Placental pericyte (primary cell): ENCODE data around the gene MISFA. TPM values are rescaled to one million over a fixed set of nuclear protein-coding genes. Genes with fewer than 3 reads are reported as not detected.

Experiments
- total RNA-seq: library from RNA; depleted of rRNA; stranded (reverse); fragments of >200 nt; gene quantifications from 2 replicates; pipeline ENCODE4 v1.2.3, GENCODE V29; 2012

The MISFA gene
- total RNA-seq, result 0.29 TPM in 1 of 2 replicates, not detected in the other

DNA sequence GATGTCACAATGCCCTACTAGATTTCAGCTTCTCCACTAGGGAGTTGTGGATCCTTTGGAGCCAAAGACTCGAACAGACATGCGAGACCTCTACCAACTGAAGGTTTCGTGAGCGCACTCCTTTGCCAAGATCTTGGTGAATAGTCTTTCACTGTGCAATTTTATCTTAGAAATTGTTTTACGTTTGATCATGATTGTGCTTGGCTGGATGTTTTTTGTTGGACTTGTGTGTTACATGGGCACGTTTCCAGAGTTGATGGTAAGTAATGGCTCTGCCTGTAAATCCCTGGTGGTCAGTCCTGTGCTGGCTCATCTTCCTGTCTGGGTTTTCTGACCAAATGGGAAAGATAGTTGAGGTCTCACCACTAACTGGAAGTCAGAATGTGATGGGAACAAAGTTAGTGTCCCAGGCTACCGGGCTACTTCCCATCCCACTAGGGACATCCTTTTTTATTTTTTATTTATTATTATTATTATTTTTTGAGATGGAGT is at the start of gene MISFA:
Gene MISFA (plus strand): TSS at position 51 of the 492 bp plus-strand sequence. CDS start 140 bp downstream, at position 191.

DNA sequence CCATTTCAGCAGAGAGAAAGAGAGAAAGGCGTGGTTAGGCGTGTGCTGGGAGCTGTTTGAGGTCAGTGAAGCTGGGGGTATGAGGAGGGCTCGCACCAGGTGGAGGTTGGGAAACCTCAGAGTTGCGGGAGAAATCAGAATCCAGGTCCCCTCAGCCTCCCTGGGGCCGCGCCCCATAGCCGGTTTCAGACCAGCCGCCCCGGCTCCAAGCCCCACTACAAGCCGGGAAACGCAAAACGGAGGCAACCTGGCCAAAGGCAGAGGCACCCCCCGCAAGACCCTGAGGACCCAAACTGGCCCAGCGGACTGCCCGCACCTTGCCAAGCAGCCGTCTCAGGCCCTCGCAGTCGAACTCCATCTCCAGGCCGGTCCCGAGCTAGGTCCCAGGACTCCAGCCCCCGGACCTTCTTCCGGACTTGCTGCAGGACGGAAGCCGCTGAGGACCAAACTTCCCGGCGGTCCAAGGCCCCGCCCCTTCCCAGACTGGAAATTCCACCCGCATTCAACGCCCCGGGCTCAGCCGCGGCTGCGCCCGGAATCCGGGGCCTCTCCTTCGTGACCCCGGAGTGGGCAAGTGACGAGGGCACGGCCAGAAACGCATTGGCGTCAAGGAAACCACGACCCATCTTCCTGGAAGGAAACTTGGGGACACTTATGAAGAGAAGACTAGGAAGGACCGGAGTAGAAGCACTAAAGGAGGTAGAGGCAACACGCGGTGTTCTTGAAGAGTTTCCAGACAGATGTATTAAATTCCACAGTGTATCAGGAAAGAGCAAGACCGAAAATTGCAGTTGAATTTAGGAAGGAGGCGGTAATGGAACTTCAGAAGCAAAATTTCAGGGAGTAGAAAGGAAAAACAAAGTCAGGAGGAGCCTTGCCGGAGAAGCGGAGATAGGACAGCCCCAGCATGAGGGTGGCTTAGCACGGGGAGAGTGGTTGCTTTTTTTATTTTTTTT is 11.0 kb upstream of the MISFA start, which contains the start of gene UEVLD:
Gene UEVLD (minus strand): TSS at position 438 of the 956 bp plus-strand sequence. CDS start 80 bp downstream, at position 358.

DNA sequence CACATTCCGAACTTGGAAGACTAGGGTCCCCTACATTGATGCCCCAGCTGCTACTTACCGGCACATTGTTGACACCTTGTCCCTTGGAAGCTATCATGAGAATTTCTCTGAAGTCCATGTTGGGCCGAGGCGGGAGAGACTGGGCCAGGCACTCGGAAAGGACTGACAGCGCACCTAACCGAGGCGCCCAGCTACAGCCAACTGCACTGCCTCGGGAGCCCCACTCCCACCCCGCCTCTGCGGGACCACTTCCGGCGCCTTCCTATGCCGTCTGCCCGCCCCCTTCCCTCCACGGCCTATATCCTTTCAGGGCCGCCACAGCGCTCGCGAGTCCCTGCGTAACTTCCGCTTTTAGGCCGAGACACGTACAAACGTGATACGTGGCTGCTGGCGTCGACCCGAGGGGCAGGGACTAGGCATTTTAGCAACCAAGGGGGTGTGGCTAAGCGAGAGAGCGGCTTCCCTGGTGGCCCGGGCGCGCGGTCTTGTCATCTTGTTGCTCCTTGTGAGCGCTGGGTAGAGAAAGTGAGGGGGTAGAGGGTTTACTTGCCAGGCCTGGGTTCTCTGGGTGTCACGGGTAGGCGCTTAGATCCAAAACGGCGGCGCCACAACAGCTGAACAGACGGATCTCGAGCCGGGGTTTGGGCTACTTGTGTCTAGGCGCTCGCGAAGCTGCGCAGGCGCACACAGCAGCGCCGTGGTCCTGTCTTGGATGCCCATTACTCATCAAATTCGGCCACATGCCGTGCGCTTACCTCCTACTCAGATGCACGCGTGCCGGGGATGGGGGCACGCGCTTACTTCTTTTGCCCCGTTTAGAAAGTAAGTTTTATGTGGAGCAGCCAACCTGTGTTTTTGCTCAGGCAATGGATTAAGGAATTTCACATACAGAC is 34.8 kb downstream of the MISFA start, which contains the start of gene SPTY2D1:
Gene SPTY2D1 (minus strand): TSS at position 203 of the 893 bp plus-strand sequence. CDS start 85 bp downstream, at position 118.

Other genes with a start within 250 kb of the MISFA start
- gene LDHA, start 205.2 kb upstream of the MISFA start, total RNA-seq, result 237 and 872 TPM in 2 replicates
- 0.22 TPM in 1 of 2 replicates, not detected in the other for gene LDHC, start 187.5 kb upstream of the MISFA start, total RNA-seq
- gene LDHAL6A, start 143.9 kb upstream of the MISFA start, total RNA-seq, result not detected in 2 replicates
- gene TSG101, start 72.8 kb upstream of the MISFA start, total RNA-seq, result 103 and 110 TPM in 2 replicates
- 21.0 and 39.1 TPM in 2 replicates for gene UEVLD, start 11.1 kb upstream of the MISFA start, total RNA-seq
- gene SPTY2D1, start 34.6 kb downstream of the MISFA start, total RNA-seq, result 24.3 and 32.1 TPM in 2 replicates
- gene TMEM86A, start 99.0 kb downstream of the MISFA start, total RNA-seq, result 0.29 and 1.3 TPM in 2 replicates
- gene IGSF22, start 126.4 kb downstream of the MISFA start, total RNA-seq, result not detected in 2 replicates
- not detected in 2 replicates for gene PTPN5, start 192.0 kb downstream of the MISFA start, total RNA-seq